Fibroblast of mammary gland (primary cell): ENCODE measurements around the gene BNC2.
A peak's percentile ranks its signal among the peaks of the same experiment; 100 is the strongest.

Experiments
- DNase-seq: peaks from one replicate; pipeline ENCODE4 v3.0.0-alpha.2; 2010; ENCODE audit warnings: low read depth
- H3K4me3 ChIP-seq: 2 replicates; pipeline ENCODE4 v1.5.1; 2011; ENCODE audit warnings: low read depth, mild to moderate bottlenecking, low read length, moderate library complexity; ENCODE audit not compliant: control insufficient read depth
- TF ChIP-seq, protein P1 (sequence below): conservative IDR thresholded peaks from 2 replicates; pipeline ENCODE4 v1.5.1; 2011; ENCODE audit warnings: low read depth, low read length, inconsistent platforms; ENCODE audit not compliant: control insufficient read depth, insufficient read depth

Gene BNC2

DNA sequence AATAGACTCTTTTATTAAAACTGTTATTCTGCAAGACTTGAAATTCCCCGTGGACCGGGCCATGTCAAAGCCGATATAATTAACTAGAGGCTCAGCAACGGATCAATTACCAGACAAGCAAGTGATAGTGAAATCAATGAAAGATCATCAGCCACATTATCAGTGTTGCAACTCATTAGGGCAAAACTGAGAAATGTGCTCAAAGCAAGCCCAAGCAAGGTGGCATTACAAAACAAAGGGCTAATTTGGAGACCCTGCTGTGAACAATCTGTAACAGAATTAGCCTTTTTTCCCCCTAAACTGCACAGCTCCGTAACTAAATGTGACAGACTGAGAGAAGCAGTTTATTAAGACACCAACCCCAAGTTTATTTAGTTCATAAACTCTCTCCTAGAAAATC is 140.3 kb downstream of the BNC2 start:
- DNase-seq: no peak
- H3K4me3 ChIP-seq: no peak overlapping the region
- TF ChIP-seq, protein P1, sequence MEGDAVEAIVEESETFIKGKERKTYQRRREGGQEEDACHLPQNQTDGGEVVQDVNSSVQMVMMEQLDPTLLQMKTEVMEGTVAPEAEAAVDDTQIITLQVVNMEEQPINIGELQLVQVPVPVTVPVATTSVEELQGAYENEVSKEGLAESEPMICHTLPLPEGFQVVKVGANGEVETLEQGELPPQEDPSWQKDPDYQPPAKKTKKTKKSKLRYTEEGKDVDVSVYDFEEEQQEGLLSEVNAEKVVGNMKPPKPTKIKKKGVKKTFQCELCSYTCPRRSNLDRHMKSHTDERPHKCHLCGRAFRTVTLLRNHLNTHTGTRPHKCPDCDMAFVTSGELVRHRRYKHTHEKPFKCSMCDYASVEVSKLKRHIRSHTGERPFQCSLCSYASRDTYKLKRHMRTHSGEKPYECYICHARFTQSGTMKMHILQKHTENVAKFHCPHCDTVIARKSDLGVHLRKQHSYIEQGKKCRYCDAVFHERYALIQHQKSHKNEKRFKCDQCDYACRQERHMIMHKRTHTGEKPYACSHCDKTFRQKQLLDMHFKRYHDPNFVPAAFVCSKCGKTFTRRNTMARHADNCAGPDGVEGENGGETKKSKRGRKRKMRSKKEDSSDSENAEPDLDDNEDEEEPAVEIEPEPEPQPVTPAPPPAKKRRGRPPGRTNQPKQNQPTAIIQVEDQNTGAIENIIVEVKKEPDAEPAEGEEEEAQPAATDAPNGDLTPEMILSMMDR: no peak

DNA sequence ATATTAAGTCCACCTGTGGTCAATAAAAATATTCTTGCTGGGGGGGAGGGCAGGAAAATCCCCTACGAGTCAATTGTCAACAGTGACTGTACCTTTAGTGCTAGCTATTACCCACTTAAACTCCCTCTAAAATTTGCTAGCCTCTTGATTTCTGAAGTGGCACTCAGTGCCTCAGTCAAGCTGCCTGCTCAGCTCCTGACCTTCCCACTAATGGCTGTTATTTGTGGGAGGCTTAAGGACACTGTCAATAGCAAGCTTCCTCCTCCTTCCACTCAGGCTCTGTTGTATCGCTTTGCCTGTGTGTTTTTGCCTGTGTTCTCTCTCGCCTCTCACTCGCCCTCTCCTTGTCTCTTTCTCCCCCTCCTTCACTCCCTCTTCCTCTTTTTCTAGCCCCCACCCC is 140.8 kb downstream of the BNC2 start:
- H3K4me3 ChIP-seq: no peak overlapping the region
- TF ChIP-seq, protein P1: no peak
- DNase-seq: peak; percentile 33

DNA sequence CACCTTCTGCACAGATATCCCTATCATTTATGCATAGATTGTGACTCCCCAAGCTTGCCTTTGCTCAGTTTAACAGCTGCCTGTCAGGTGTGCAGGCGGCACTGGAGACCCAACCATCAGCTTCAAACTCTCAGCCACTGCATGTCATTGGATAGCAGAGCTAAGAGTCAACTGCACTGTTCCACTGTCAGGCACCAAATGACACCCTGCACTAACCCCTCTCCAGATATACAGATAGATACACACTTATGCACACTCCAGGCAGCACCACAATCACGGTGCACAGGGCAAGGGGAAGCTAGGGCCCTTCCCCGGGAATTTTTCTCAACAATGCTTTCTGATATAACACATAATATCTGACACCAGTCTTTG is 142.3 kb downstream of the BNC2 start:
- H3K4me3 ChIP-seq: peak overlapping the region; percentile 72
- DNase-seq: peak; percentile 58
- TF ChIP-seq, protein P1: no peak

DNA sequence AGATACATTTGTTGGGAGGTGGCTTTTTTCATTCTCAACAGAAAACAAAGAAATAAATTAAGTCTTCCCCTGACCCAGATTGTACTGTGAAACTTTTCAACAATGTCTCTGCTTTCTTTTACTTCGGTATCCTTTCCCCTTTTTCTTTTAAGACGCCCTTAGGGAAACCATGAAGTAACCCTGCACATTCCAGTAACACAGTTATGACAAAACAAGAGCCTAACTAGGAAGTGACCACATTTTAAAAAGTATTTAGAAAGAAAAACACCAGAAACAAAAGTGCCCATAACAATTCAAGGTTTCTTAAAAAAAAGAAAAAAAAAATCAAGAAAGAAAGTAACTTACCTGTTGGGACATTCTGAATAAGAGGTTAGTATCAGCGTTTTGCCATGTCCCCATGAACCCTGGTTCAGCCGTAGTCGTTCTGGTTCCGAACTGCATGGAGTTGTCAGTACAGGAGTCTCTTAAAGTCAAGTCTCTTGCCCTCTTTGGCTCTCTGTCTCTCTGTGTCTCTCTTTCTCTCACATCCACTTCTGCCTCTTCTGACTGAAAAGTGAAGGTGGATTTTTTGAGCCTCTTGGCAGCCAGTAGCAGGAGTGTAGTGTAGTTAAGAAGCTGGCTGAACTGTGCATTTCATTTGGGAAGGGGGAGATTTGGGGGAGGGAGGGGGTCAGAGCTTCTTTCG is 142.9 kb downstream of the BNC2 start:
- TF ChIP-seq, protein P1: no peak
- H3K4me3 ChIP-seq: peak overlapping the region; percentile 72
- DNase-seq: peak; percentile 63

DNA sequence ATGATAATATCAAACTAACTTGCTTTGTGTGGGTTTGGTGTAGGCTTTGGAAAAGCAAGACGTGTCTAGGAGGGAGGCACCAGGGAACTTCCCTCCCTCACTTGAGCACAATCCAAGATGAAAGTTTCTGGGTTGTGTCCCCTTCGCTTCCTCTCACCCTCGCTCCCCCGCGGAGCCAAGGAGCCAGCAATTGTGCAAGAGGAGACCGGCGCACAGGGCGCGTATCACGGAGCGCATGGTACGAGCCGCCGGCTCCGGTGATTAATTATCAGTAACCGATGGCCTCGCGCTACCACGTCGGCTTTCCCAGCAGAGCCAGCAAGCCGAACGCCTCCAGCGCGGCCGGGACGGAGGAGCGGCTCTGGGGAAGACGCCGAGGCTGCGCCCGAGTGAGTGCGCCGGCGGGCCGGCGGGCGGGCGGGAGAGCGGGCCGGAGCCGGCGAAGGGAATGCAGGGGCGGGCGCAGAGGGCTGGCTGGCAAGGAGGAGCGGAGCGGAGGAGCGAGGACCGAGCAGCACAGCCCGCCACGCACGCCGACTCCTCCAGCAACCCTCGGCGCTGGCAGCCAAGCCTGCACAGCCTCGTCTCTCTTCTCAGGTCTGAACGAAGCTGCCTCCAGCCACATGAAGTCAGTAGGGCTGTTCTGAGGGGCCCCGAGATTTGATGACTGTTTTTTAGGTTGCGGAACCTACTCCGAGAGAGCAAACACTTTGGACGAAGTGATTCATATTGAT is 143.6 kb downstream of the BNC2 start:
- DNase-seq: peak; percentile 95
- TF ChIP-seq, protein P1: no peak
- H3K4me3 ChIP-seq: peak overlapping the region; percentile 72

DNA sequence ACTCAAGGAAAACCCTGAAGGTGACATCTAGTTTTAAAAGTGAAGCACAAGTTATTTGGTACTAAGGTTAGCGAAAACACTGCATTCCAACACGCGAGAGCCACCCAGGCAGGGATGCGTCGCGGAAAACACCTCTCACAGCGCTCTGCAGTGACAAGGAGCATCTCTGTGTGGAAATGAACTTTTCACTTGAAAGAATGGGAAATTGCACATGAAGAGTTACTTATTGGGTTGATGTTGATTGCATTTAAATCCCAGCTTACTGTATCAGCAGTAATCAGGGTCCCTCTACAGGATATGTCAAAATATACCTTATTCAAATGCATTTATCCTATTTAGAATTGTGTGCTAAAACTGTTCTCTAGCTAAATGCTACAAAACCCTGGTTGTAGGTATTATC is 144.4 kb downstream of the BNC2 start:
- H3K4me3 ChIP-seq: peak overlapping the region; percentile 72
- peak; percentile 65 for DNase-seq
- TF ChIP-seq, protein P1: peak; percentile 11
